Endothelial cell of umbilical vein (primary cell): ENCODE results near the gene DZIP3. TPM values are rescaled to one million over a fixed set of nuclear protein-coding genes. Genes with fewer than 3 reads are reported as not detected.

Experiments
- BruUV-seq: library from RNA; stranded (reverse); fragments of 400-500 nt; replicated peaks from 2 replicates; lab custom pipeline; 2021; lab: Mats Ljungman, UMichigan
- CTCF ChIA-PET: fragments of 300-600, 350-600 bp; sonication (Branson Sonifier 250); formaldehyde crosslinking; loops from one replicate; lab custom pipeline; 2021; ENCODE audit warnings: antibody characterized with exemption, inconsistent platforms; lab: Charles Lee
- POLR2A ChIA-PET: fragments of 300-600, 350-600 bp; sonication (Branson Sonifier 250); formaldehyde crosslinking; loops from one replicate; lab custom pipeline; 2021; ENCODE audit warnings: antibody characterized with exemption, inconsistent platforms; lab: Charles Lee
- DNase-seq: peaks from one replicate; pipeline ENCODE4 v3.0.0-alpha.2; 2011; ENCODE audit warnings: low read depth, low spot score
- FAIRE-seq: peaks from 2 replicates; lab custom pipeline; 2011; peaks lifted over from hg19 to GRCh38; lab: Jason Lieb, UNC
- H2AFZ ChIP-seq: 2 replicates; pipeline ENCODE4 v1.6.0; 2012; ENCODE audit warnings: low read depth, low read length, control low read depth, inconsistent platforms
- H3K27ac ChIP-seq: 2 replicates; pipeline ENCODE4 v1.5.1; 2011; ENCODE audit warnings: low read depth, mild to moderate bottlenecking, control low read depth, low read length, moderate library complexity; ENCODE audit not compliant: insufficient read depth
- H3K27me3 ChIP-seq, 2 experiments: 2 replicates each; pipeline versions ENCODE4 v1.6.0 to v1.6.1; 2011; ENCODE audit warnings: low read length in 2 of 2, mixed read lengths in 1 of 2; ENCODE audit not compliant: control insufficient read depth in 2 of 2, insufficient read depth in 2 of 2
- H3K36me3 ChIP-seq, 2 experiments: 2 replicates in 1 of 2; 3 replicates in 1 of 2; pipeline ENCODE4 v1.5.1; 2011; ENCODE audit warnings: low read length in 2 of 2, mild to moderate bottlenecking in 1 of 2, moderate library complexity in 1 of 2; ENCODE audit not compliant: control insufficient read depth in 2 of 2, insufficient read depth in 2 of 2; ENCODE audit errors: extremely low read depth in 1 of 2
- H3K4me1 ChIP-seq: 3 replicates; pipeline ENCODE4 v1.5.1; 2011; ENCODE audit warnings: mild to moderate bottlenecking, low read length; ENCODE audit not compliant: control insufficient read depth, insufficient read depth; ENCODE audit errors: extremely low read depth
- H3K4me2 ChIP-seq: 2 replicates; pipeline ENCODE4 v1.6.1; 2011; ENCODE audit warnings: low read length, control low read depth, mixed read lengths; ENCODE audit not compliant: insufficient read depth
- H3K4me3 ChIP-seq, 3 experiments: fragments of 200-600 bp in 1 of 3; sonication (generic), shearing (Covaris generic) in 1 of 3; replicated peaks in 1 of 3; 2 replicates each; pipeline ENCODE4 v1.5.1; 2011 to 2016; ENCODE audit warnings: control low read depth in 3 of 3, low read length in 3 of 3, mild to moderate bottlenecking in 2 of 3, inconsistent platforms in 1 of 3, low read depth in 1 of 3, moderate library complexity in 1 of 3; ENCODE audit not compliant: insufficient read depth in 1 of 3
- H3K79me2 ChIP-seq: 2 replicates; pipeline ENCODE4 v1.6.0; 2012; ENCODE audit warnings: low read length, inconsistent platforms; ENCODE audit not compliant: control insufficient read depth, insufficient read depth
- H3K9ac ChIP-seq: replicated peaks from 2 replicates; pipeline ENCODE3; 2011; ENCODE audit warnings: low read length, control low read depth; ENCODE audit not compliant: insufficient read depth; ENCODE audit errors: extremely low read depth
- H3K9me1 ChIP-seq: replicated peaks from 3 replicates; pipeline ENCODE4 v1.6.0; 2011; ENCODE audit warnings: mild to moderate bottlenecking, low read length; ENCODE audit not compliant: control insufficient read depth, insufficient read depth; ENCODE audit errors: extremely low read depth
- H3K9me3 ChIP-seq: replicated peaks from 2 replicates; pipeline ENCODE4 v1.5.1; 2012; ENCODE audit warnings: low read length, inconsistent platforms; ENCODE audit not compliant: control insufficient read depth, insufficient read depth
- H4K20me1 ChIP-seq: replicated peaks from 2 replicates; pipeline ENCODE3; 2011; ENCODE audit warnings: mild to moderate bottlenecking, low read length; ENCODE audit not compliant: control insufficient read depth, insufficient read depth; ENCODE audit errors: extremely low read depth
- EZH2 ChIP-seq: IDR thresholded peaks from 2 replicates; pipeline ENCODE4 v1.6.1; 2012; ENCODE audit warnings: borderline replicate concordance, low read depth, mild to moderate bottlenecking, moderate library complexity, low read length, inconsistent platforms; ENCODE audit not compliant: severe bottlenecking
- FOS ChIP-seq: IDR thresholded peaks from 2 replicates; pipeline ENCODE4 v1.6.1; 2011; ENCODE audit warnings: mild to moderate bottlenecking, low read length, moderate library complexity, borderline replicate concordance; ENCODE audit not compliant: insufficient read depth
- GATA2 ChIP-seq: IDR thresholded peaks from 2 replicates; pipeline ENCODE4 v1.7.0; 2011; ENCODE audit warnings: low read depth, mild to moderate bottlenecking, moderate library complexity, mixed read lengths, low read length; ENCODE audit not compliant: insufficient read length, insufficient read depth
- JUN ChIP-seq: IDR thresholded peaks from 2 replicates; pipeline ENCODE4 v1.6.1; 2011; ENCODE audit warnings: borderline replicate concordance, low read depth; ENCODE audit not compliant: insufficient read length, insufficient read depth
- MYC ChIP-seq: IDR thresholded peaks from one replicate; pipeline ENCODE4 v1.6.1; 2011; ENCODE audit warnings: mild to moderate bottlenecking, low read depth, low read length
- POLR2A ChIP-seq: IDR thresholded peaks from 2 replicates; pipeline ENCODE4 v1.6.1; 2012; ENCODE audit warnings: low read depth, mild to moderate bottlenecking, control low read depth, low read length
- POLR2AphosphoS5 ChIP-seq: IDR thresholded peaks from 2 replicates; pipeline ENCODE4 v1.6.1; 2012; ENCODE audit warnings: low read depth, mild to moderate bottlenecking, control low read depth, low read length, moderate library complexity; ENCODE audit not compliant: insufficient read depth
- dilution Hi-C: fragments of 300-500 bp; cut with MboI; formaldehyde crosslinking; loops from one replicate; pipeline ENCODE4 v1.15.0; 2019; ENCODE audit warnings: low sequenced_read_pairs; ENCODE audit not compliant: extremely low pct_ligation_motif_present
- intact Hi-C: fragments of 100-400 bp; cut with micrococcal nuclease; formaldehyde crosslinking; loops from one replicate; pipeline ENCODE4 v1.10.0; 2022
- polyA plus RNA-seq, 4 experiments: library from polyadenylated mRNA; depleted of rRNA in 3 of 4; stranded (reverse) in 3 of 4; unstranded in 1 of 4; fragments of >200 nt; gene quantifications; 2 replicates each; pipeline versions ENCODE4 v1.2.1 to v1.2.3, GENCODE V29; 2011 to 2012; ENCODE audit warnings: missing spikeins in 1 of 4
- total RNA-seq: library from RNA; stranded (reverse); gene quantifications from 2 replicates; pipeline ENCODE4 v1.2.3, GENCODE V29; 2021
- TF ChIP-seq, protein P1 (sequence below): IDR thresholded peaks from 2 replicates; pipeline ENCODE4 v1.6.1; 2011; ENCODE audit not compliant: insufficient read depth, insufficient read length
- TF ChIP-seq, protein P2 (sequence below), 2 donors: IDR thresholded peaks; 1 replicate in 1 of 2; 2 replicates in 1 of 2; pipeline ENCODE4 v1.5.1; 2011; ENCODE audit warnings: low read length in 2 of 2, mild to moderate bottlenecking in 2 of 2, moderate library complexity in 2 of 2, control low read depth in 1 of 2, inconsistent platforms in 1 of 2, low read depth in 1 of 2; ENCODE audit not compliant: insufficient read depth in 1 of 2; ENCODE audit errors: extremely low read depth in 1 of 2

DZIP3 gene
- total and polyA plus RNA-seq, 2 donors (not counting 3 experiments of a cell fraction or from before 2014, with no cell fraction given): 1.9 to 6.5 TPM

GRCh38 chr3:108713009-108713516 lies 123.5 kb downstream of the DZIP3 start:
- Histone ChIP-seq H4K20me1 (no peaks in the 10 kb centered on the region), H3K9me3 (no peaks in the 10 kb centered on the region), H3K9ac (no peak overlapping the region), H3K4me3 (no peak overlapping the region), H3K4me2 (no peak overlapping the region), H2AFZ (no peak overlapping the region), H3K27ac (no peak overlapping the region), H3K79me2 (no peaks in the 10 kb centered on the region), H3K4me1 (no peaks in the 10 kb centered on the region), H3K27me3 (peaks cover 0 to 1% of the 10 kb centered on the region in 2 experiments), H3K36me3 (no peaks in the 10 kb centered on the region), H3K9me1 (no peaks in the 10 kb centered on the region)
- BruUV-seq: no TSS peak
- no peak for FAIRE-seq
- intact Hi-C loops: no loop called here
- CTCF ChIA-PET: no interaction called here
- dilution Hi-C loops: no loop called here
- TF ChIP-seq, protein P1, sequence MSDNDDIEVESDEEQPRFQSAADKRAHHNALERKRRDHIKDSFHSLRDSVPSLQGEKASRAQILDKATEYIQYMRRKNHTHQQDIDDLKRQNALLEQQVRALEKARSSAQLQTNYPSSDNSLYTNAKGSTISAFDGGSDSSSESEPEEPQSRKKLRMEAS: no peak
- TF ChIP-seq JUN: no peak
- TF ChIP-seq FOS: no peak
- TF ChIP-seq POLR2A: no peak
- TF ChIP-seq EZH2: no peak
- no peak for TF ChIP-seq GATA2
- no peak for TF ChIP-seq MYC
- TF ChIP-seq, protein P2, sequence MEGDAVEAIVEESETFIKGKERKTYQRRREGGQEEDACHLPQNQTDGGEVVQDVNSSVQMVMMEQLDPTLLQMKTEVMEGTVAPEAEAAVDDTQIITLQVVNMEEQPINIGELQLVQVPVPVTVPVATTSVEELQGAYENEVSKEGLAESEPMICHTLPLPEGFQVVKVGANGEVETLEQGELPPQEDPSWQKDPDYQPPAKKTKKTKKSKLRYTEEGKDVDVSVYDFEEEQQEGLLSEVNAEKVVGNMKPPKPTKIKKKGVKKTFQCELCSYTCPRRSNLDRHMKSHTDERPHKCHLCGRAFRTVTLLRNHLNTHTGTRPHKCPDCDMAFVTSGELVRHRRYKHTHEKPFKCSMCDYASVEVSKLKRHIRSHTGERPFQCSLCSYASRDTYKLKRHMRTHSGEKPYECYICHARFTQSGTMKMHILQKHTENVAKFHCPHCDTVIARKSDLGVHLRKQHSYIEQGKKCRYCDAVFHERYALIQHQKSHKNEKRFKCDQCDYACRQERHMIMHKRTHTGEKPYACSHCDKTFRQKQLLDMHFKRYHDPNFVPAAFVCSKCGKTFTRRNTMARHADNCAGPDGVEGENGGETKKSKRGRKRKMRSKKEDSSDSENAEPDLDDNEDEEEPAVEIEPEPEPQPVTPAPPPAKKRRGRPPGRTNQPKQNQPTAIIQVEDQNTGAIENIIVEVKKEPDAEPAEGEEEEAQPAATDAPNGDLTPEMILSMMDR (IDR thresholded peaks at IDR 0.05; ENCODE audit: extremely low read depth in 1 of 2, insufficient read depth in 1 of 2, low read depth in 1 of 2, low read length in 2 of 2): no peak
- TF ChIP-seq POLR2AphosphoS5: no peak
- no peak for DNase-seq
- POLR2A ChIA-PET: no interaction called here
